Keratinocyte (primary cell): Measurements from ENCODE around the gene CRIM1. TPM values are rescaled to one million over a fixed set of nuclear protein-coding genes. Genes with fewer than 3 reads are reported as not detected.

Experiments
- DNase-seq: peaks from one replicate; pipeline ENCODE4 v3.0.0-alpha.2; 2011; ENCODE audit warnings: low read depth, missing footprints, low spot score
- FAIRE-seq: peaks from 2 replicates; lab custom pipeline; 2011; peaks lifted over from hg19 to GRCh38; lab: Jason Lieb, UNC
- H2AFZ ChIP-seq: 2 replicates; pipeline ENCODE4 v1.6.0; 2012; ENCODE audit warnings: low read length, control low read depth, inconsistent platforms; ENCODE audit not compliant: control insufficient read depth
- H3K27ac ChIP-seq: 2 replicates; pipeline ENCODE4 v1.5.1; 2011; ENCODE audit warnings: low read length; ENCODE audit not compliant: control insufficient read depth, insufficient read depth
- H3K27me3 ChIP-seq: 3 replicates; pipeline ENCODE4 v1.6.0; 2011; ENCODE audit warnings: low read length; ENCODE audit not compliant: control insufficient read depth, insufficient read depth; ENCODE audit errors: extremely low read depth
- H3K36me3 ChIP-seq, 2 experiments: 2 replicates in 1 of 2; 3 replicates in 1 of 2; pipeline ENCODE4 v1.5.1; 2011; ENCODE audit warnings: low read length in 2 of 2, mild to moderate bottlenecking in 1 of 2; ENCODE audit not compliant: control insufficient read depth in 2 of 2, insufficient read depth in 2 of 2; ENCODE audit errors: extremely low read depth in 1 of 2
- H3K4me1 ChIP-seq: 3 replicates; pipeline ENCODE4 v1.5.1; 2011; ENCODE audit warnings: low read length; ENCODE audit not compliant: control insufficient read depth, insufficient read depth; ENCODE audit errors: extremely low read depth
- H3K4me2 ChIP-seq: 3 replicates; pipeline ENCODE4 v1.6.0; 2011; ENCODE audit warnings: low read depth, low read length; ENCODE audit not compliant: control insufficient read depth, insufficient read depth; ENCODE audit errors: extremely low read depth
- H3K4me3 ChIP-seq, 3 experiments: fragments of 200-600 bp in 1 of 3; sonication (generic) in 1 of 3; 2 replicates in 2 of 3; 3 replicates in 1 of 3; pipeline ENCODE4 v1.5.1; 2011 to 2016; ENCODE audit warnings: low read length in 3 of 3, mild to moderate bottlenecking in 3 of 3, control low read depth in 2 of 3, inconsistent platforms in 1 of 3, low read depth in 1 of 3, mixed read lengths in 1 of 3, mixed run types in 1 of 3, moderate library complexity in 1 of 3; ENCODE audit not compliant: control insufficient read depth in 2 of 3, insufficient read depth in 2 of 3; ENCODE audit errors: extremely low read depth in 1 of 3
- H3K79me2 ChIP-seq: 2 replicates; pipeline ENCODE4 v1.6.0; 2012; ENCODE audit warnings: low read length; ENCODE audit not compliant: control insufficient read depth, insufficient read depth
- H3K9ac ChIP-seq: 3 replicates; pipeline ENCODE4 v1.6.0; 2011; ENCODE audit warnings: low read length; ENCODE audit not compliant: control insufficient read depth, insufficient read depth; ENCODE audit errors: extremely low read depth
- H3K9me1 ChIP-seq: 3 replicates; pipeline ENCODE4 v1.6.0; 2011; ENCODE audit warnings: low read length; ENCODE audit not compliant: control insufficient read depth, insufficient read depth; ENCODE audit errors: extremely low read depth
- H3K9me3 ChIP-seq: 2 replicates; pipeline ENCODE4 v1.5.1; 2012; ENCODE audit warnings: low read depth, low read length; ENCODE audit not compliant: control insufficient read depth
- H4K20me1 ChIP-seq: 3 replicates; pipeline ENCODE4 v1.6.0; 2011; ENCODE audit warnings: low read length; ENCODE audit not compliant: control insufficient read depth, insufficient read depth; ENCODE audit errors: extremely low read depth
- CTCF ChIP-seq, 3 experiments: IDR thresholded peaks in 1 of 3; conservative IDR thresholded peaks in 1 of 3; optimal IDR thresholded peaks in 1 of 3; 2 replicates in 2 of 3; 3 replicates in 1 of 3; pipeline versions ENCODE3 to v1.5.1; 2011; ENCODE audit warnings: low read length in 3 of 3, mild to moderate bottlenecking in 3 of 3, moderate library complexity in 2 of 3, control low read depth in 1 of 3, inconsistent platforms in 1 of 3; ENCODE audit not compliant: insufficient read depth in 2 of 3; ENCODE audit errors: extremely low read depth in 1 of 3
- EZH2 ChIP-seq: IDR thresholded peaks from one replicate; pipeline ENCODE4 v1.6.1; 2012; ENCODE audit warnings: inconsistent platforms, mild to moderate bottlenecking, low read length, moderate library complexity
- dilution Hi-C: fragments of 300-500 bp; cut with MboI; formaldehyde crosslinking; loops from one replicate; pipeline ENCODE4 v1.7.0; 2020; ENCODE audit warnings: low sequenced_read_pairs; ENCODE audit not compliant: extremely low pct_ligation_motif_present
- polyA plus RNA-seq, 5 experiments: library from polyadenylated mRNA; depleted of rRNA in 3 of 5; stranded (reverse) in 3 of 5; stranded (forward) in 1 of 5; unstranded in 1 of 5; fragments of >200 nt; gene quantifications; 1 replicate in 1 of 5; 2 replicates in 3 of 5; 3 replicates in 1 of 5; pipeline versions ENCODE4 v1.2.1 to v1.2.3, GENCODE V29; 2011 to 2012; ENCODE audit warnings: missing spikeins in 2 of 5, low read depth in 1 of 5, low replicate concordance in 1 of 5

Gene CRIM1
- polyA plus RNA-seq, 1 donor (not counting 4 experiments of a cell fraction or from before 2014, with no cell fraction given) = 98.3 TPM

GRCh38 chr2:36333350-36334012 lies 22.1 kb upstream of the CRIM1 start:
- H4K20me1 ChIP-seq = no peaks in the 10 kb centered on the region
- H3K27me3 ChIP-seq = no peaks in the 10 kb centered on the region
- DNase-seq = no peak
- H3K4me1 ChIP-seq = peaks cover 18% of the 10 kb centered on the region
- H3K9me3 ChIP-seq = no peaks in the 10 kb centered on the region
- H3K4me2 ChIP-seq = no peak overlapping the region
- no peak overlapping the region for H3K9ac ChIP-seq
- H3K36me3 ChIP-seq = no peaks in the 10 kb centered on the region
- FAIRE-seq = peak; percentile 51
- H3K9me1 ChIP-seq = no peaks in the 10 kb centered on the region
- no peak overlapping the region for H3K27ac ChIP-seq
- H3K79me2 ChIP-seq = no peaks in the 10 kb centered on the region
- H2AFZ ChIP-seq = no peak overlapping the region
- H3K4me3 ChIP-seq = no peak overlapping the region
- TF ChIP-seq EZH2 (no peak), CTCF (optimal IDR thresholded peaks at IDR 0.05 in 1 of 3, IDR thresholded peaks at IDR 0.05 in 1 of 3, conservative IDR thresholded peaks at IDR 0.05 in 1 of 3; ENCODE audit: extremely low read depth in 1 of 3, insufficient read depth in 2 of 3, low read length in 3 of 3) (peak in 2 of 3 experiments; percentile 13)
- dilution Hi-C loops = no loop called here

- DNase-seq = no peak
- no peak overlapping the region for H3K9ac ChIP-seq
- dilution Hi-C loops = no loop called here
These were observed 20.0 kb upstream of the CRIM1 start for GRCh38 chr2:36335597-36335996.

More at GRCh38 chr2:36335597-36335996, 20.0 kb upstream of the CRIM1 start:
- Histone ChIP-seq H3K27me3 (no peaks in the 10 kb centered on the region), H3K9me3 (no peaks in the 10 kb centered on the region), H3K9me1 (no peaks in the 10 kb centered on the region), H3K4me2 (no peak overlapping the region), H3K4me3 (no peak overlapping the region), H3K79me2 (no peaks in the 10 kb centered on the region), H3K4me1 (peaks cover 20% of the 10 kb centered on the region), H3K36me3 (no peaks in the 10 kb centered on the region), H3K27ac (no peak overlapping the region), H4K20me1 (no peaks in the 10 kb centered on the region), H2AFZ (no peak overlapping the region)
- no peak for FAIRE-seq
- TF ChIP-seq EZH2 (no peak), CTCF (optimal IDR thresholded peaks at IDR 0.05 in 1 of 3, IDR thresholded peaks at IDR 0.05 in 1 of 3, conservative IDR thresholded peaks at IDR 0.05 in 1 of 3; ENCODE audit: extremely low read depth in 1 of 3, insufficient read depth in 2 of 3, low read length in 3 of 3) (no peak)
